ENCODE results near the gene SLC17A2.

DNA sequence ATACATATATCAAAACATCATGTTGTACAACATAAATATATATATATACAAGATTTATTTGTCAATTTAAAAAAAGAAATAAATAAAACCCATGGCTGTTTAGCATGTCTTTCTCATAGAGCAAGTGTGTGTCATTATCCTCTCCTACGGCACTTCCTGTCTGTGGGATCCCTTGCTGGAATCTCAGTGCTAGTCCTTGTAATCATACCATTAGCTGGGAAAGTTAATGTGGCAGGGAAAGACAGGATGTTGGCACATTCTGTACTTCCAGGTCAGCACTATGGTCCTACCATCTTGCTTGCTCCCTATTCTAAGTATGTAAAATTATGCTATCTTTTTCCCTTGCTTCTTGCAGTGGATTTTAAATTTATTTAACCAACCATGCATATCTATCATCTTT, 47.0 kb downstream of the SLC17A2 start:
- TF ChIP-seq, protein P1, sequence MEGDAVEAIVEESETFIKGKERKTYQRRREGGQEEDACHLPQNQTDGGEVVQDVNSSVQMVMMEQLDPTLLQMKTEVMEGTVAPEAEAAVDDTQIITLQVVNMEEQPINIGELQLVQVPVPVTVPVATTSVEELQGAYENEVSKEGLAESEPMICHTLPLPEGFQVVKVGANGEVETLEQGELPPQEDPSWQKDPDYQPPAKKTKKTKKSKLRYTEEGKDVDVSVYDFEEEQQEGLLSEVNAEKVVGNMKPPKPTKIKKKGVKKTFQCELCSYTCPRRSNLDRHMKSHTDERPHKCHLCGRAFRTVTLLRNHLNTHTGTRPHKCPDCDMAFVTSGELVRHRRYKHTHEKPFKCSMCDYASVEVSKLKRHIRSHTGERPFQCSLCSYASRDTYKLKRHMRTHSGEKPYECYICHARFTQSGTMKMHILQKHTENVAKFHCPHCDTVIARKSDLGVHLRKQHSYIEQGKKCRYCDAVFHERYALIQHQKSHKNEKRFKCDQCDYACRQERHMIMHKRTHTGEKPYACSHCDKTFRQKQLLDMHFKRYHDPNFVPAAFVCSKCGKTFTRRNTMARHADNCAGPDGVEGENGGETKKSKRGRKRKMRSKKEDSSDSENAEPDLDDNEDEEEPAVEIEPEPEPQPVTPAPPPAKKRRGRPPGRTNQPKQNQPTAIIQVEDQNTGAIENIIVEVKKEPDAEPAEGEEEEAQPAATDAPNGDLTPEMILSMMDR (conservative IDR thresholded peaks at IDR 0.05; ENCODE audit: low read depth, low read length) = no peak
- TF ChIP-seq POLR2A (IDR thresholded peaks at IDR 0.05; ENCODE audit: low read depth, low read length) = no peak

All from IMR-90 (cell line).